ENCODE measurements around the gene HNRNPH1.

DNA sequence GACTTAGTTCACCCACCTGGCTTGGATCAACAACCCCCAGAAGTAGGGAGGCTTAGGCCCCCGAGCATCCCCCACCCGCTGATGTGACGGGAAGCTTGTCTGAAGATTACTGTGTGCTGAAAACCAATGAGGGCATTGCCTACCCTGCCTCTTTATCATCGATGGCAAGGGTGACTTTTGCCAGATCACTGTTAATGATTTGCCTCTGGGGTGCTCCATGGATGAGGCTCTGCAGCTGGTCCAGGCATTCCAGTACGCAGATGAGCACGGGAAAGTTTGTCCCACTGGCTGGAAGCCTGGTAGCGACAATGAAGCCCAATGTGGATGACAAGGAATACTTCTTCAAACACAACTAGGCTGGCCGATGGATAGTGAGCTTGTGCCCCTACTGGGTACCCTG is 51.1 kb downstream of the HNRNPH1 start:
- TF ChIP-seq, protein P1, sequence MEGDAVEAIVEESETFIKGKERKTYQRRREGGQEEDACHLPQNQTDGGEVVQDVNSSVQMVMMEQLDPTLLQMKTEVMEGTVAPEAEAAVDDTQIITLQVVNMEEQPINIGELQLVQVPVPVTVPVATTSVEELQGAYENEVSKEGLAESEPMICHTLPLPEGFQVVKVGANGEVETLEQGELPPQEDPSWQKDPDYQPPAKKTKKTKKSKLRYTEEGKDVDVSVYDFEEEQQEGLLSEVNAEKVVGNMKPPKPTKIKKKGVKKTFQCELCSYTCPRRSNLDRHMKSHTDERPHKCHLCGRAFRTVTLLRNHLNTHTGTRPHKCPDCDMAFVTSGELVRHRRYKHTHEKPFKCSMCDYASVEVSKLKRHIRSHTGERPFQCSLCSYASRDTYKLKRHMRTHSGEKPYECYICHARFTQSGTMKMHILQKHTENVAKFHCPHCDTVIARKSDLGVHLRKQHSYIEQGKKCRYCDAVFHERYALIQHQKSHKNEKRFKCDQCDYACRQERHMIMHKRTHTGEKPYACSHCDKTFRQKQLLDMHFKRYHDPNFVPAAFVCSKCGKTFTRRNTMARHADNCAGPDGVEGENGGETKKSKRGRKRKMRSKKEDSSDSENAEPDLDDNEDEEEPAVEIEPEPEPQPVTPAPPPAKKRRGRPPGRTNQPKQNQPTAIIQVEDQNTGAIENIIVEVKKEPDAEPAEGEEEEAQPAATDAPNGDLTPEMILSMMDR (IDR thresholded peaks at IDR 0.05) = no peak
- no peak for TF ChIP-seq POLR2A (IDR thresholded peaks at IDR 0.05)
